ENCODE data around the gene OGDH. TPM values are rescaled to one million over a fixed set of nuclear protein-coding genes. Genes with fewer than 3 reads are reported as not detected.
"Not testable (repeated sequence)": the region's sequence is repeated elsewhere in the genome, so short reads cannot be mapped to it uniquely, and the experiment has no call there.

OGDH gene
- total RNA-seq, 1 donor from 2014 or later = 105 TPM

DNA sequence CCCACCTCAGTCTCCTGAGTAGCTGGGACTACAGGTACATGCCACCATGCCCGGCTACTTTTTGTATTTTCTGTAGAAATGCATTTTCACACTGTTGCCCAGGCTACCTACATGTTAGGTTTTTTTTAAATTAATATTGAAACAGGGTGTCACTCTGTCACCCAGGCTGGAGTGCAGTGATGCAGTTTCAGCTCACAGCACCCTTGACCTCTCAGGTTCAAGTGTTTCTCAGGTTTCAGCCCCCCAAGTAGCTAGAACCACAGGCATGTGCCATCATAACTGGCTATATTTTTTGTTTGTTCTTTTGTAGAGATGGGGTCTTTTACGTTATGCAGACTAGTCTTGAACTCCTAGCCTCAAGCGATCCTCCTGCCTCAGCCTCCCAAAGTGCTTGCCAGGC lies 109.8 kb downstream of the OGDH start:
- H3K27me3 Mint-ChIP-seq (ENCODE audit: low read depth) = no peaks in the 10 kb centered on the region
- peaks cover 2% of the 10 kb centered on the region for H3K4me1 Mint-ChIP-seq (ENCODE audit: low read depth)
- no peak for DNase-seq (ENCODE audit: low spot score)
- no peak overlapping the region for H3K27ac Mint-ChIP-seq
- no peaks in the 10 kb centered on the region for H3K36me3 Mint-ChIP-seq (ENCODE audit: low read depth)
- intact Hi-C loops (cut with micrococcal nuclease) = no loop called here
- no peak overlapping the region for H3K4me3 Mint-ChIP-seq (ENCODE audit: low read depth)
- H3K9me3 Mint-ChIP-seq = no peaks in the 10 kb centered on the region

GRCh38 chr7:44720301-44720700 lies 113.9 kb downstream of the OGDH start:
- intact Hi-C loops (cut with micrococcal nuclease) = no loop called here
- no peak overlapping the region for H3K27ac Mint-ChIP-seq
- no peak overlapping the region for H3K4me3 Mint-ChIP-seq (ENCODE audit: low read depth)
- no peaks in the 10 kb centered on the region for H3K27me3 Mint-ChIP-seq (ENCODE audit: low read depth)
- peaks cover 4% of the 10 kb centered on the region for H3K9me3 Mint-ChIP-seq
- no peaks in the 10 kb centered on the region for H3K4me1 Mint-ChIP-seq (ENCODE audit: low read depth)
- DNase-seq (ENCODE audit: low spot score) = no peak
- no peaks in the 10 kb centered on the region for H3K36me3 Mint-ChIP-seq (ENCODE audit: low read depth)

GRCh38 chr7:44724276-44724675 lies 117.8 kb downstream of the OGDH start:
- DNase-seq (ENCODE audit: low spot score) = no peak
- H3K4me3 Mint-ChIP-seq (ENCODE audit: low read depth) = no peak overlapping the region
- H3K27me3 Mint-ChIP-seq (ENCODE audit: low read depth) = peaks cover 6% of the 10 kb centered on the region
- H3K27ac Mint-ChIP-seq = no peak overlapping the region
- H3K36me3 Mint-ChIP-seq (ENCODE audit: low read depth) = no peaks in the 10 kb centered on the region
- intact Hi-C loops (cut with micrococcal nuclease) = no loop called here
- H3K9me3 Mint-ChIP-seq = peaks cover 4% of the 10 kb centered on the region
- peaks cover 4% of the 10 kb centered on the region for H3K4me1 Mint-ChIP-seq (ENCODE audit: low read depth)

- H3K4me3 Mint-ChIP-seq (ENCODE audit: low read depth); H3K27me3 Mint-ChIP-seq (ENCODE audit: low read depth); DNase-seq (ENCODE audit: low spot score); H3K4me1 Mint-ChIP-seq (ENCODE audit: low read depth); intact Hi-C loops (cut with micrococcal nuclease); H3K36me3 Mint-ChIP-seq (ENCODE audit: low read depth); H3K27ac Mint-ChIP-seq; H3K9me3 Mint-ChIP-seq: not testable (repeated sequence)
Observed at GRCh38 chr7:44726250-44726649, 119.8 kb downstream of the OGDH start.

DNA sequence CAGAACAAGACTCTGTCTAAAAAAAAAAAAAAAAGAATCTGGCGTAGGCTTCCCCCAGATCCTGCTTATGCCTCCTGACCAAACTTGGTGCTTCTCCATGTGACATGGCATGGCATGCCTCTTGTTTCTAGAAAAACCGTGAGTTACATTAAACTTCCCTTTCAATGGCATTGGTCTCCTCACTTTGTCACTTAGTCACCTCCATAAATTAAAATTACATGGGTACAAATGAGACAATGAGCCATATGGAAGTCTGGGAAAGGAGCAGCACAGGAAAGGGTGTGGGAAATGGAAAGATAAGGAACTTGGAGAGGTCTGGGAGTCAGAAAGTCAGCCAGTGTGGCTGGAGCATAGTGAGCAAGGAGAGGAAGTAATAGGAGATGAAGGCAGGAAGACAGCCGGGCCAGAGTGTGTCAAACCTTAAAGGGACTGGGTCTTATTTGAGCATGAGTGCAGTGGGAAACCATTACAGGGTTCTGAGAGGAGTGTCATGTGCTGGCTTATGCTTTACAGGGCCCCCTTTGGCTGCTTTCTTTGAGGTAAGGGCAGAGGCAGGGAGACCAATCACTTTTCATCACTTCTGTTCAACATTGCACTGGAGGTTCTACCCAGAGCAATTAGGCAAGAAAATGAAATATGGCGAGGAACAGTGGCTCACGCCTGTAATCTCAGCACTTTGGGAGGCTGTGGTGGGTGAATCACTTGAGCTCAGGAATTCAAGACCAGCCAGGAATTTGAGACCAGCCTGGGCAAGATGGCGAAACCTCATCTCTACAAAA lies 120.9 kb downstream of the OGDH start:
- H3K9me3 Mint-ChIP-seq = no peaks in the 10 kb centered on the region
- H3K27me3 Mint-ChIP-seq (ENCODE audit: low read depth) = peaks cover 6% of the 10 kb centered on the region
- H3K27ac Mint-ChIP-seq = no peak overlapping the region
- H3K4me1 Mint-ChIP-seq (ENCODE audit: low read depth) = peaks cover 4% of the 10 kb centered on the region
- H3K4me3 Mint-ChIP-seq (ENCODE audit: low read depth) = no peak overlapping the region
- intact Hi-C loops (cut with micrococcal nuclease) = no loop called here
- no peak for DNase-seq (ENCODE audit: low spot score)
- H3K36me3 Mint-ChIP-seq (ENCODE audit: low read depth) = no peaks in the 10 kb centered on the region

DNA sequence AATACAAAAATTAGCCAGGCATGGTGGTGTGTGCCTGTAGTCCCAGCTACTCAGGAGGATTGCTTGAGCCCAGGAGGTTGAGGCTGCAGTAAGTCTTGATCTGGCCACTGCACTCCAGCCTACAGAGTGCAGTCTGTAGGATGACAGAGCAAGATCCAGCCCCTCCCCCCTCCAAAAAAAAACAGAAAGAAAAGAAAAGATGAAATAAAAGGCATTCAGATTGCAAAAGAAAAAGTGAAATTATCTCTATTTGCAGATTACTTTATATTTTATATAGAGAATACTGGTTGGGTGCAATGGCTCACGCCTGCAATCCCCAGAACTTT lies 121.5 kb downstream of the OGDH start:
- H3K36me3 Mint-ChIP-seq (ENCODE audit: low read depth) = no peaks in the 10 kb centered on the region
- intact Hi-C loops (cut with micrococcal nuclease) = no loop called here
- no peak overlapping the region for H3K4me3 Mint-ChIP-seq (ENCODE audit: low read depth)
- H3K9me3 Mint-ChIP-seq = no peaks in the 10 kb centered on the region
- H3K27me3 Mint-ChIP-seq (ENCODE audit: low read depth) = peaks cover 6% of the 10 kb centered on the region
- DNase-seq (ENCODE audit: low spot score) = no peak
- H3K27ac Mint-ChIP-seq = no peak overlapping the region
- H3K4me1 Mint-ChIP-seq (ENCODE audit: low read depth) = peaks cover 4% of the 10 kb centered on the region

DNA sequence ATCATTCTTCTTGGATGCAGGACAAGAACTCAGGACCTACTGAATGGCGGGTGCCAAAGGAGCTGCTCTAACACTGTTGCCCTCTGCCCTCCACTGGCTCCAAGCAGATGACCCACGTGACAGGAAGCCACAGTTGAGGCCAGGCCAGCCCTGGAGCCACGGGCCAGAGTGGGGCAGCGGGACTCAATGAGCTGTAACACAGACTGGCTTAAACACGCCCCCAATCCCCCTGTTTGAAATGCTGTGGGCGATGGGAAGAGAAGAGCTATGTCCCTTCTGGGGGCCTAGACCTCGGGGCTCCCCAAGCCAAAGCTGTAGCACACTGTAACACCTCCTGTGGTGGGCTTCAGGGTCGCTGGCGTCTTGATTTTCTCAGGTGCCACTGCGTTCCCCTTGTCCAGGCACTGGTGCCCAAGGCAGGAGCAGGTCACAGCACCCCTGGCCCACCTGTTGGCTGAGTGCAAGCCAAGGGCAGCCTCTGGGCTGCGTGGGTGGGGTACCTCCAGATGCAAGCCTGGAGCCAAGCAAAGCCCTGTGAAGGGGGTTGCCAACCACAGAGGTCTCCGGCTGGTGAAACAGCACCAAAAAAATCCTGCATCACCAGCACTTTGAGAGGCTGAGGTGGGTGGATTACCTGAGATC lies 123.6 kb downstream of the OGDH start:
- peaks cover 6% of the 10 kb centered on the region for H3K27me3 Mint-ChIP-seq (ENCODE audit: low read depth)
- H3K4me3 Mint-ChIP-seq (ENCODE audit: low read depth) = no peak overlapping the region
- H3K9me3 Mint-ChIP-seq = no peaks in the 10 kb centered on the region
- intact Hi-C loops (cut with micrococcal nuclease) = no loop called here
- peaks cover 7% of the 10 kb centered on the region for H3K4me1 Mint-ChIP-seq (ENCODE audit: low read depth)
- no peak overlapping the region for H3K27ac Mint-ChIP-seq
- DNase-seq (ENCODE audit: low spot score) = no peak
- H3K36me3 Mint-ChIP-seq (ENCODE audit: low read depth) = no peaks in the 10 kb centered on the region

GRCh38 chr7:44732971-44733370 lies 126.5 kb downstream of the OGDH start:
- H3K27me3 Mint-ChIP-seq (ENCODE audit: low read depth); DNase-seq (ENCODE audit: low spot score); H3K36me3 Mint-ChIP-seq (ENCODE audit: low read depth); H3K9me3 Mint-ChIP-seq; H3K4me3 Mint-ChIP-seq (ENCODE audit: low read depth); H3K27ac Mint-ChIP-seq; intact Hi-C loops (cut with micrococcal nuclease): not testable (repeated sequence)
- H3K4me1 Mint-ChIP-seq (ENCODE audit: low read depth) = peaks cover 11% of the 10 kb centered on the region

GRCh38 chr7:44733708-44734481 lies 127.5 kb downstream of the OGDH start:
- no peaks in the 10 kb centered on the region for H3K27me3 Mint-ChIP-seq (ENCODE audit: low read depth)
- H3K4me3 Mint-ChIP-seq (ENCODE audit: low read depth) = no peak overlapping the region
- no peak for DNase-seq (ENCODE audit: low spot score)
- no peaks in the 10 kb centered on the region for H3K9me3 Mint-ChIP-seq
- H3K27ac Mint-ChIP-seq = no peak overlapping the region
- peaks cover 11% of the 10 kb centered on the region for H3K4me1 Mint-ChIP-seq (ENCODE audit: low read depth)
- no peaks in the 10 kb centered on the region for H3K36me3 Mint-ChIP-seq (ENCODE audit: low read depth)
- intact Hi-C loops (cut with micrococcal nuclease) = loop anchor here (2.0 kb wide), 1 partner anchor 63 kb away; the partner anchor contains the start of gene PPIA

DNA sequence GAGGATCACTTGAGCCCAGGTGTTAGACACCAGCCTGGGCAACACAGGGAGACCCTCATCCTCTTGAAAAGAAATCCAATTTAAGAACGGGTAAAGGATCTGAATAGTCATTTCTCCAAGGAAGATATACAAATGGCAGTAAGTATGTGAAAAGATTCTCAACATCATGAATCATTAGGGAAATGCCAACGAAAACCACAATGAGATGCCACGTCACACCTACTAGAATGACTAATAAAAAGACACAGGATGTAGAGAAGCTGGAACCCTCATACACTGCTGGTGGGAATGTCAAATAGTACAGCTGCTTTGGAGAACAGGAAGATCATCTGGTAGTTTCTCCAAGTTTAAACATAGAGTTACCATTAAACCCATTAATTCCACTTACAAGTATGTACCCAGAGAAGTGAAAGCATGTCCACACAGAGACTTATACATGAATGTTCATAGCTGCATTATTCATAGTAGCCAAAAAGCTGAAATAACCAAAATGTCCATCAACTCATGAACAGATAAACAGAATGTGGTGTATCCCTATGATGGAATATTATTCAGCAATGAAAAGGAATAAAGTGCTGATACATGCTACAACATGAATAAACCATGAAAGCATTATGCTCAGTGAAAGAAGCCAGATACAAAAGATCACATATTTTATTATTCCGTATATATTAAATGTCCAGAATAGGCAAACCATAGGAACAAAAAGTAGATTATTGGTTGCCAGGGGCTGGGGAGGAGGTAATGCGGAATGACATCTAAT lies 129.2 kb downstream of the OGDH start:
- Mint-ChIP-seq H3K4me3 (ENCODE audit: low read depth) (no peak overlapping the region), H3K27me3 (ENCODE audit: low read depth) (no peaks in the 10 kb centered on the region), H3K4me1 (ENCODE audit: low read depth) (peaks cover 11% of the 10 kb centered on the region), H3K9me3 (no peaks in the 10 kb centered on the region), H3K27ac (peak overlapping the region; percentile 89), H3K36me3 (ENCODE audit: low read depth) (no peaks in the 10 kb centered on the region)
- intact Hi-C loops (cut with micrococcal nuclease) = loop anchor here (1.0 to 5.0 kb wide), 4 partner anchors 13 to 118 kb away; partner anchors contain the start of genes PPIA and ZMIZ2
- DNase-seq (ENCODE audit: low spot score) = no peak

- H3K27me3 Mint-ChIP-seq (ENCODE audit: low read depth) = no peaks in the 10 kb centered on the region
- intact Hi-C loops (cut with micrococcal nuclease) = loop anchor here (5.0 kb wide), 1 partner anchor 120 kb away; no protein-coding TSS in a partner anchor
- no peaks in the 10 kb centered on the region for H3K9me3 Mint-ChIP-seq
- H3K4me3 Mint-ChIP-seq (ENCODE audit: low read depth) = no peak overlapping the region
- H3K4me1 Mint-ChIP-seq (ENCODE audit: low read depth) = peaks cover 11% of the 10 kb centered on the region
- no peak for DNase-seq (ENCODE audit: low spot score)
- H3K36me3 Mint-ChIP-seq (ENCODE audit: low read depth) = no peaks in the 10 kb centered on the region
- no peak overlapping the region for H3K27ac Mint-ChIP-seq
Observed at GRCh38 chr7:44736896-44737295, 130.5 kb downstream of the OGDH start.

DNA sequence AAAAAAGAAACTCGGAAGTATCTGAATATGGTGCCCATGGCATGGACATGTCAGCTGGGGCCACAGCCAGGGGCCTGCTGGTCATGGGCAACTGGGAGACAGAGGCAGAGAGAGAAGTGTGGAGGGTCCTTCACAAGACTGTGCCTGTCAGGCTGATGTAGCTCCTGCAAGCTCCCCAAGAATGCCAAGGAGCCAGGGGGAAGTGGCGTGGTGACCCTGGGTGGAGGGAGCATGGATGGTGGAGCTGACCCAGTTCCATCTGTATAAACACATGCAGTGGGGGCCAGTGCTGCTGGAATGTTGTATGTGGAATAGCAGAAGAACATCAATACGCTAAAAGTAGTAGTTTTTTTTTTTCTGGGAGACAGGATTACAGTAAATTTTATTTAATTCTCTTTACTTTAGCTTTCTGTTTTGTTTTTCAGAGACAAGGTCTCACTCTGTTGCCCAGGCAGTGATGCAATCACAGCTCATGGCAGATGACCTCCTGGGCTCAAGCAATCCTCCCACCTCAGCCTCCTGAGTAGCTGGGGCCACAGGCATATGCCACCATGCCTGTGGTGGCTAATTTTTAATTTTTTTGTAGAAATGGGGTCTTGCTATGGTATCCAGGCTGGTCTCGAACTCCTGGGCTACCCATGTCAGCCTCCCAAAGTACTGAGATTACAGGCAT lies 131.8 kb downstream of the OGDH start:
- Mint-ChIP-seq H3K4me1 (ENCODE audit: low read depth) (peaks cover 11% of the 10 kb centered on the region), H3K36me3 (ENCODE audit: low read depth) (no peaks in the 10 kb centered on the region), H3K4me3 (ENCODE audit: low read depth) (no peak overlapping the region), H3K9me3 (no peaks in the 10 kb centered on the region), H3K27ac (no peak overlapping the region), H3K27me3 (ENCODE audit: low read depth) (no peaks in the 10 kb centered on the region)
- no peak for DNase-seq (ENCODE audit: low spot score)
- intact Hi-C loops (cut with micrococcal nuclease) = loop anchor here (5.0 kb wide), 1 partner anchor 121 kb away; no protein-coding TSS in a partner anchor

Data from activated T-helper 2 cell treated with anti-CD3 and anti-CD28 coated beads, Interferon-gamma antibody, Interleukin-2, Interleukin-4, amounts not matched to agents 10 μg/mL and 5 μg/mL and 100 μg/mL, durations not matched to agents 14 hours and 24 hours and 36 hours (primary cell).